T-cell (primary cell): ENCODE results near the gene KANSL2. TPM values are rescaled to one million over a fixed set of nuclear protein-coding genes. Genes with fewer than 3 reads are reported as not detected.

Experiments
- ATAC-seq, 4 experiments: fragments of 200-7000 bp in 3 of 4; fragments of 150-1000 bp in 1 of 4; cut with Tn5 transposase; replicated peaks in 1 of 4; 1 replicate in 3 of 4; 2 replicates in 1 of 4; pipeline ENCODE4 v1.10.0; 2021; ENCODE audit warnings: moderate library complexity in 3 of 4, mild to moderate bottlenecking in 2 of 4, moderate number of reproducible peaks in 1 of 4
- CTCF ChIA-PET, 2 donors: fragments of 300-600 bp; sonication (Branson Sonifier 250); formaldehyde crosslinking; loops; one replicate each; lab custom pipeline; 2022; ENCODE audit warnings: antibody characterized with exemption in 2 of 2; lab: Charles Lee
- POLR2A ChIA-PET, 2 donors: fragments of 300-600 bp; sonication (Branson Sonifier 250); formaldehyde crosslinking; loops; one replicate each; lab custom pipeline; 2022; ENCODE audit warnings: antibody characterized with exemption in 2 of 2; lab: Charles Lee
- DNase-seq, 35 experiments: peaks; one replicate each; pipeline versions ENCODE4 v3.0.0 to v3.0.0-alpha.2; 2013 to 2023
- H3K27ac ChIP-seq: one replicate; pipeline ENCODE4 v1.5.1; 2013; ENCODE audit warnings: low read length
- H3K27me3 ChIP-seq, 2 experiments: replicated peaks in 1 of 2; 1 replicate in 1 of 2; 2 replicates in 1 of 2; pipeline versions ENCODE4 v1.6.1 to v1.7.0; 2013; ENCODE audit warnings: low read length in 1 of 2, mixed read lengths in 1 of 2; ENCODE audit not compliant: control insufficient read depth in 2 of 2, insufficient read depth in 2 of 2; ENCODE audit errors: extremely low read depth in 1 of 2
- H3K36me3 ChIP-seq, 2 donors: 1 replicate in 1 of 2; 2 replicates in 1 of 2; pipeline versions ENCODE4 v1.6.1 to v1.7.0; 2013; ENCODE audit warnings: low read length in 1 of 2; ENCODE audit not compliant: control insufficient read depth in 2 of 2, insufficient read depth in 1 of 2; ENCODE audit errors: extremely low read depth in 1 of 2
- H3K4me1 ChIP-seq, 2 experiments: 1 replicate in 1 of 2; 2 replicates in 1 of 2; pipeline versions ENCODE4 v1.6.1 to v1.7.0; 2013; ENCODE audit warnings: low read length in 2 of 2, mixed read lengths in 1 of 2; ENCODE audit not compliant: insufficient read depth in 2 of 2, control insufficient read depth in 1 of 2; ENCODE audit errors: extremely low read depth in 1 of 2
- H3K4me3 ChIP-seq, 2 donors: 1 replicate in 1 of 2; 2 replicates in 1 of 2; pipeline versions ENCODE4 v1.5.1 to v1.7.0; 2013; ENCODE audit warnings: mild to moderate bottlenecking in 2 of 2, low read length in 1 of 2, moderate library complexity in 1 of 2; ENCODE audit not compliant: control insufficient read depth in 1 of 2; ENCODE audit errors: extremely low read depth in 1 of 2
- H3K9me3 ChIP-seq: 2 replicates; pipeline ENCODE4 v1.7.0; 2013
- H3K27ac Mint-ChIP-seq, 2 donors: one replicate each; pipeline ENCODE4 v1.8.0; 2020 to 2021; ENCODE audit warnings: mild to moderate bottlenecking in 2 of 2, mixed read lengths in 2 of 2
- H3K27me3 Mint-ChIP-seq, 2 donors: one replicate each; pipeline ENCODE4 v1.8.0; 2021 to 2022; ENCODE audit warnings: mixed read lengths in 2 of 2
- H3K36me3 Mint-ChIP-seq: one replicate; pipeline ENCODE4 v1.8.0; 2021; ENCODE audit warnings: mixed read lengths
- H3K4me1 Mint-ChIP-seq, 3 donors: one replicate each; pipeline ENCODE4 v1.8.0; 2020 to 2022; ENCODE audit warnings: mixed read lengths in 3 of 3, mild to moderate bottlenecking in 1 of 3
- H3K4me3 Mint-ChIP-seq, 3 donors: one replicate each; pipeline ENCODE4 v1.8.0; 2020 to 2022; ENCODE audit warnings: mild to moderate bottlenecking in 3 of 3, mixed read lengths in 3 of 3, moderate library complexity in 3 of 3
- H3K9me3 Mint-ChIP-seq, 3 donors: one replicate each; pipeline ENCODE4 v1.8.0; 2020 to 2022; ENCODE audit warnings: mixed read lengths in 3 of 3
- WGBS: methylation state at CpG from one replicate; pipeline ENCODE4 v1.1.5; 2013; ENCODE audit warnings: missing lambda C conversion rate; ENCODE audit not compliant: insufficient coverage; 5-methylcytosine and 5-hydroxymethylcytosine counted together
- total RNA-seq, 35 experiments: library from RNA in 6 of 35; stranded (reverse) in 6 of 35; fragments of 120-200 nt in 1 of 35; gene quantifications; one replicate each; pipeline versions ENCODE4 v1.2.1 to v1.2.4 and lab custom pipeline; 2013 to 2026

KANSL2 gene
- total RNA-seq, 5 donors from 2014 or later (not counting 1 experiment from before 2014, with no cell fraction given) = 64.1 to 118 (median 66.4) TPM

- Histone ChIP-seq H3K9me3 (no peaks in the 10 kb centered on the region), H3K4me3 (no peak overlapping the region), H3K36me3 (no peaks in the 10 kb centered on the region), H3K4me1 (no peaks in the 10 kb centered on the region), H3K27me3 (peaks cover 2 to 19% of the 10 kb centered on the region in 2 experiments), H3K27ac (no peak overlapping the region)
- Mint-ChIP-seq H3K4me3 (no peak overlapping the region), H3K4me1 (peaks cover 0 to 4% (median 0%) of the 10 kb centered on the region in 3 donors), H3K36me3 (peaks cover under 1% of the 10 kb centered on the region), H3K27ac (peak overlapping the region in 1 of 2 donors; percentile 3), H3K27me3 (peaks cover 33 to 40% of the 10 kb centered on the region in 2 donors), H3K9me3 (peaks cover 8 to 14% (median 9%) of the 10 kb centered on the region in 3 donors)
- no CpG with 5 or more reads among the region's 7 CpGs for WGBS
- DNase-seq (peak; percentile 33 to 88 (median 62)), ATAC-seq (peak; percentile 71 to 91 (median 84))
- ChIA-PET POLR2A (interaction anchor here in 1 of 2 donors (0.6 kb wide), 1 partner anchor 808 kb away, joined by 3 read pairs; no protein-coding TSS in a partner anchor), CTCF (interaction anchor here (0.6 to 2.9 kb wide), 10 partner anchors 66 to 655 kb away, joined by 3 to 29 read pairs (median 4); partner anchors contain the start of gene TMEM106C (in 1 of the 2))
These were observed 63.5 kb downstream of the KANSL2 start for GRCh38 chr12:48618541-48618940.

GRCh38 chr12:48615681-48616080 is 66.4 kb downstream of the KANSL2 start:
- Histone ChIP-seq H3K36me3 (no peaks in the 10 kb centered on the region), H3K27ac (no peak overlapping the region), H3K4me1 (no peaks in the 10 kb centered on the region), H3K27me3 (peaks cover 2 to 20% of the 10 kb centered on the region in 2 experiments), H3K4me3 (no peak overlapping the region), H3K9me3 (no peaks in the 10 kb centered on the region)
- DNase-seq (no peak), ATAC-seq (no peak)
- Mint-ChIP-seq H3K4me3 (no peak overlapping the region), H3K27ac (no peak overlapping the region), H3K9me3 (peaks cover 17 to 26% (median 26%) of the 10 kb centered on the region in 3 donors), H3K27me3 (peaks cover 40 to 49% of the 10 kb centered on the region in 2 donors), H3K4me1 (peaks cover 0 to 4% (median 0%) of the 10 kb centered on the region in 3 donors), H3K36me3 (peaks cover 8% of the 10 kb centered on the region)
- ChIA-PET CTCF (interaction anchor here in 1 of 2 donors (0.6 kb wide), 1 partner anchor 458 kb away, joined by 3 read pairs; the partner anchor contains the start of gene ASB8), POLR2A (no interaction called here)
- 71% methylated on average over 1 of the region's 4 CpGs for WGBS

- H3K9me3 Mint-ChIP-seq = peaks cover 23 to 38% (median 26%) of the 10 kb centered on the region in 3 donors
- no peak for ATAC-seq
- no peak overlapping the region for H3K27ac Mint-ChIP-seq
- Histone ChIP-seq H3K4me1 (no peaks in the 10 kb centered on the region), H3K36me3 (no peaks in the 10 kb centered on the region), H3K4me3 (no peak overlapping the region), H3K27me3 (peaks cover 0 to 20% of the 10 kb centered on the region in 2 experiments), H3K27ac (no peak overlapping the region), H3K9me3 (no peaks in the 10 kb centered on the region)
- H3K27me3 Mint-ChIP-seq = peaks cover 35 to 47% of the 10 kb centered on the region in 2 donors
- no peak overlapping the region for H3K4me3 Mint-ChIP-seq
- WGBS = 83% methylated on average over 1 of the region's 1 CpG
- ChIA-PET POLR2A (no interaction called here), CTCF (no interaction called here)
- H3K36me3 Mint-ChIP-seq = peaks cover 8% of the 10 kb centered on the region
- H3K4me1 Mint-ChIP-seq = peaks cover 0 to 2% (median 0%) of the 10 kb centered on the region in 3 donors
- DNase-seq = no peak
These were observed 68.7 kb downstream of the KANSL2 start for GRCh38 chr12:48613321-48613720.

Other genes starting within 250 kb of the KANSL2 start
- not detected for gene ANP32D, start 209.7 kb downstream of the KANSL2 start, total RNA-seq
- gene C12orf54, start 199.7 kb downstream of the KANSL2 start, total RNA-seq = not detected
- not detected for gene OR8S1, start 156.6 kb downstream of the KANSL2 start, total RNA-seq
- gene LALBA, start 112.2 kb downstream of the KANSL2 start, total RNA-seq = not detected
- gene CCNT1, start 34.5 kb upstream of the KANSL2 start, total RNA-seq = 100 to 1,000 TPM in 2 of 5 donors, 10 to 100 TPM in 3; 49.6 to 109 (median 57.7) TPM
- under 1 TPM in 4 of 5 donors, not detected in 1; 0.10 to 0.76 (median 0.66) TPM for gene ADCY6, start 106.9 kb upstream of the KANSL2 start, total RNA-seq
- 10 to 100 TPM in 2 of 5 donors, 1 to 10 TPM in 3; 4.3 to 12.4 (median 8.9) TPM for gene CACNB3, start 136.3 kb upstream of the KANSL2 start, total RNA-seq
- 100 to 1,000 TPM in 3 of 5 donors, 10 to 100 TPM in 2; 86.8 to 158 (median 144) TPM for gene DDX23, start 169.9 kb upstream of the KANSL2 start, total RNA-seq
- gene RND1, start 183.6 kb upstream of the KANSL2 start, total RNA-seq = 10 to 100 TPM in 1 of 5 donors, 1 to 10 TPM in 4; 2.6 to 10.5 (median 5.0) TPM
- 10 to 100 TPM; 55.6 to 83.0 (median 68.1) TPM for gene FKBP11, start 243.3 kb upstream of the KANSL2 start, total RNA-seq